GM21723 (cell line): ENCODE results near the gene RPS6KA1.

ENCODE experiments used
- ATAC-seq: cut with Tn5 transposase; IDR thresholded peaks from one replicate; pipeline ENCODE4 v1.9.1; 2021; ENCODE audit warnings: mild to moderate bottlenecking, moderate library complexity; ENCODE audit not compliant: unreplicated experiment

The RPS6KA1 gene

GRCh38 chr1:26530895-26531598, 1.5 kb downstream of the RPS6KA1 start:
- ATAC-seq, result no peak

- ATAC-seq, result no peak
These were observed 2.1 kb downstream of the RPS6KA1 start for GRCh38 chr1:26531651-26532131.

GRCh38 chr1:26533951-26534509, 4.5 kb downstream of the RPS6KA1 start:
- ATAC-seq, result no peak

- ATAC-seq, result no peak
These were observed 5.6 kb downstream of the RPS6KA1 start for GRCh38 chr1:26535201-26535600.

- no peak for ATAC-seq
These were observed 6.5 kb downstream of the RPS6KA1 start for GRCh38 chr1:26536081-26536480.

GRCh38 chr1:26536521-26536920, 7.0 kb downstream of the RPS6KA1 start:
- no peak for ATAC-seq

- ATAC-seq, result no peak
These were observed 8.4 kb downstream of the RPS6KA1 start for GRCh38 chr1:26537951-26538352.

GRCh38 chr1:26538480-26539412, 9.2 kb downstream of the RPS6KA1 start:
- ATAC-seq, result no peak

GRCh38 chr1:26539722-26540121, 10.2 kb downstream of the RPS6KA1 start:
- no peak for ATAC-seq

- ATAC-seq, result no peak
These were observed 10.8 kb downstream of the RPS6KA1 start for GRCh38 chr1:26540351-26540750.

- no peak for ATAC-seq
These were observed 11.9 kb downstream of the RPS6KA1 start for GRCh38 chr1:26541431-26541815.

- peak; percentile 56 for ATAC-seq
These were observed 12.5 kb downstream of the RPS6KA1 start for GRCh38 chr1:26541816-26542711.

GRCh38 chr1:26542771-26543451, 13.3 kb downstream of the RPS6KA1 start:
- no peak for ATAC-seq

- no peak for ATAC-seq
These were observed 13.9 kb downstream of the RPS6KA1 start for GRCh38 chr1:26543462-26543861.

GRCh38 chr1:26544126-26544525, 14.6 kb downstream of the RPS6KA1 start:
- ATAC-seq, result no peak

GRCh38 chr1:26545969-26546323, 16.4 kb downstream of the RPS6KA1 start:
- ATAC-seq, result no peak

GRCh38 chr1:26546375-26546774, 16.8 kb downstream of the RPS6KA1 start:
- no peak for ATAC-seq

- ATAC-seq, result no peak
These were observed 17.3 kb downstream of the RPS6KA1 start for GRCh38 chr1:26546819-26547218.

GRCh38 chr1:26548841-26549240, 19.3 kb downstream of the RPS6KA1 start:
- no peak for ATAC-seq

- no peak for ATAC-seq
These were observed 21.4 kb downstream of the RPS6KA1 start for GRCh38 chr1:26550946-26551345.
